ENCODE results near the gene TESPA1.

Gene TESPA1, protein sequence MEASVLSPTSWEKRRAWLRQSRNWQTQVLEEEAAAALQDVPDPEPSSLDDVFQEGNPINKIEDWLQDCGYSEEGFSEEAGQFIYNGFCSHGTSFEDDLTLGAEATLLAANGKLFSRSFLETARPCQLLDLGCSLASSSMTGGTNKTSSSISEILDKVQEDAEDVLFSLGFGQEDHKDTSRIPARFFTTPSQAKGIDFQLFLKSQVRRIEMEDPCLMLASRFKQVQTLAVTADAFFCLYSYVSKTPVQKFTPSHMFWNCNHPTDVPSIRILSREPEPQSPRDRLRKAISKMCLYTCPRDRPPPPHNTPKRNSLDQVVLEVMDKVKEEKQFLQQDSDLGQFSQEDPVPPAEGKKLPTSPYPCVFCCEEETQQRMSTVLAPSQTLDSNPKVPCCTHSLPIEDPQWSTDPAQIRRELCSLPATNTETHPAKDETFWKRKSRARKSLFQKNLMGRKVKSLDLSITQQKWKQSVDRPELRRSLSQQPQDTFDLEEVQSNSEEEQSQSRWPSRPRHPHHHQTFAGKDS

DNA sequence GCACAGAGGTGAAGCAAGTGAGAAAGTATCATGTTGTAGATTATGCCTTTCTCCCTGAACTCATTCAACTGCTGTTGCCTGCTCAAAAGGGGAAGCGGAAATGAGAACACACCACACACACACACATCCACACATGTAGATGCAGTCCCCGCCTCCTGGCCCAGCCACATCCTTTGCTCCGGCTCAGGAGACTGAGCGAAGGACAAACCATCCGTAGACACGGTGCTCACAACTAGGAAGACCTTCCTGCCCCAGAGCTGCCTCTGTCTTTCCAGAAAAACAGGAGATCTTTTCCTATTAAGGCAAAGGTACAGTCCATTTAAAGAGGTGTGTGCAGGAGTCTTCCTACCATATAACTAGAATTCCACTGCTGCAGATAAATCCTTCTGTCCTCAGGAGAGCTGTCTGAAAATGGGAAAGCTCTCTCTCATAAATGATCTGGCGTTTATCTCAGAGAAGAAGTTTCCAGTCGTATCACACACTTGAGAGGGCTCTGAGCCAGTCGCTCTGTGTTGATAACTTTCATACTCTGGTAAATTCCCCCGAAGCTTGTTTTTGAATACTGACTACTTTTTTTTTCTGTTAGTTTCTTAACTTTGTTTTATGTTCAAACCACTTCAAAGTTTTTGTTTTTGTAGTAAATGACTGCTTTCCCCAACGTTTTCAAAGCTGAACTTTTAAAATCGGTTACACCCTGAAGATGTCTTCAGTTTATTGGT is at the start of gene TESPA1:
Gene TESPA1, minus strand, starts transcription at position 105 of the 719 bp plus-strand sequence. CDS start 10,200 bp downstream, outside the sequence.
- DNase-seq (ENCODE audit: low spot score) (no peak), FAIRE-seq (no peak)

DNA sequence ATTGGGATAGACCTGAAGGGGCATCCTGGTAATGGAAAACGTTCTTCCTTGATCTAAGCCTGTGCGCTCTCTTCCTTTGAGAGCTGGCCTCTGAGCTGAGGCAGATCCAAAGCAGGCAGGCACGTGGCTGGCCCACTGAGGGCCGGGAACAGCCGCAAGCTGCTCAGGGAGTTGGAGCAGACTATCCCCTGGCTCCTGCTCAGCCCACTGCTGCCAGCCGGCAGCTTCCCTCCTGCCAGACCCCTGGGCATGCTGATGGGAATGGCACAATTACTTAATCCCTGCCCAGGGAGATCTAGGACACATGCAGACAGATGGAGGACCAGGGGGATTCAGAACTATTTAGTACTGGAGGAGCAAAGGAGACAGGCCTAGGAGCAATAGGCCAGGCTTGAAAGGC is 49.7 kb upstream of the TESPA1 start:
- DNase-seq (ENCODE audit: low spot score) = no peak

GRCh38 chr12:55025508-55025907 is 40.9 kb upstream of the TESPA1 start:
- DNase-seq (ENCODE audit: low spot score) (no peak), FAIRE-seq (no peak)

More for the DNA sequence above, 49.7 kb upstream of the TESPA1 start:
- FAIRE-seq = no peak

DNA sequence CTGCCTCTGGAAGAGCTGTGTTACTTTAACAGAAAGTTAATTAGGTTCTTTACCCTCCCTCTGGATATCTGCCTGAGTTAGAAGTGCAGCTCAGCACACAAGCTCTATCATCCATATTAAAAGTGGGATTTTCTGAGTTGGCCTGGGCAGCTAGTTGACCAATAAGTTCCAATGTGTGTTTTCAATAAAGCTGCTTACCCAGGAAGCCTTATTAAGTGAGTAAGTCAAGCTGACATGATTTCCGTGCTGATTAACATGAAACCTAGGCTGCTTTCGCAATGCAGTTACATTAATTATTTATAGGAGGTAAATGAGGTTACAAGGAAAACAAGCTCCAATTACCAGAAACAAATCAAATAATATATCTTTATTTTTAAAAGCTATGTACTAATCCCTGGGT is 40.0 kb upstream of the TESPA1 start:
- FAIRE-seq (no peak), DNase-seq (ENCODE audit: low spot score) (no peak)

DNA sequence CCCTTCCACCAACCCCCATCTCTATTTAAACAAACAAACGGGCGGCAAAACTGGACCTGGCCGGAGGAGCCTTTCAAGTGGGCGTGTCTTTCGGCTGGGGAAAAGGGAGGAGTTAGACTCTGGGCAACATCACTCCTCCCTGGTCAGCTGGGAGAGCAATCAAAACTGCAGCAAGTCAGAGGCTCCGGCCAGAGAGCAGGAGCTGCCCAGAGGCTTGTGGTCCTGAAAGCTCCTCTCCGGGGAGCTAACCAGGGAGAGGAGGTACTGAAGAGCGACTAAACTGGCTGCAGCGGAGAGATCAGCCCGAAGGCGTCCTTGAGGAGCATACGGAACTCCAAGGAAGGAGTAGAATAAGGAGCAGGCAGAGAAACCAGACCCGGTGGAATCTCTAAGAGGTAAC is 35.2 kb upstream of the TESPA1 start, which contains the start of gene NEUROD4:
Gene NEUROD4, plus strand, starts transcription at position 191 of the 400 bp plus-strand sequence. CDS start 6,466 bp downstream, outside the sequence.
- DNase-seq (ENCODE audit: low spot score) = peak; percentile 87
- FAIRE-seq = no peak

DNA sequence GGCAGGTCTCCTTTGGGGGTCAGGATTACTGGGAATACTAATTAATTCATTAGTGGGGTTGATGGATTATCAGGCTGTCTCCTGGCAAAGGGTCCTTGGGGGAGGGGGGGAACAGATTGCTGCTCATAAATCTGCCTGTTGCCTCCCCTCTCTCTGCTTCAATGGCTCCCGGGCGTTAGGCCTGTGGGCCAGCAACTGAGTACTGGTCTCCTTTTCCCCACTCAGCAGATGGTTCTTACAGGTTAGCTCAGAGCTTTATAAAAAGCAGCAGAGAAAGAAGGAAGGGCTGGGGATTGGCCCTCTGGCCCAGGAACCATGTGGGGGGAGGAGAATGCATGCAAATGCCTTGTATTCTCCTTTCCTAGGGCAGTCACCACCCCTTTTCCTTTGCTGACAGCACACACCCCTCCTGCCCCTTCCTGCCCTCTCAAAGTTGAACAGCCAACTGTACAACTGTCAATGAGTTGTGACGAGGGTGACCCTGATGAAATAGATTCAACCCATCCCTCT is 32.9 kb upstream of the TESPA1 start:
- no peak for FAIRE-seq
- no peak for DNase-seq (ENCODE audit: low spot score)

GRCh38 chr12:55008944-55009585 is 24.5 kb upstream of the TESPA1 start:
- DNase-seq (ENCODE audit: low spot score) (no peak), FAIRE-seq (no peak)

GRCh38 chr12:55002355-55002754 is 17.8 kb upstream of the TESPA1 start:
- FAIRE-seq (no peak), DNase-seq (ENCODE audit: low spot score) (no peak)

DNA sequence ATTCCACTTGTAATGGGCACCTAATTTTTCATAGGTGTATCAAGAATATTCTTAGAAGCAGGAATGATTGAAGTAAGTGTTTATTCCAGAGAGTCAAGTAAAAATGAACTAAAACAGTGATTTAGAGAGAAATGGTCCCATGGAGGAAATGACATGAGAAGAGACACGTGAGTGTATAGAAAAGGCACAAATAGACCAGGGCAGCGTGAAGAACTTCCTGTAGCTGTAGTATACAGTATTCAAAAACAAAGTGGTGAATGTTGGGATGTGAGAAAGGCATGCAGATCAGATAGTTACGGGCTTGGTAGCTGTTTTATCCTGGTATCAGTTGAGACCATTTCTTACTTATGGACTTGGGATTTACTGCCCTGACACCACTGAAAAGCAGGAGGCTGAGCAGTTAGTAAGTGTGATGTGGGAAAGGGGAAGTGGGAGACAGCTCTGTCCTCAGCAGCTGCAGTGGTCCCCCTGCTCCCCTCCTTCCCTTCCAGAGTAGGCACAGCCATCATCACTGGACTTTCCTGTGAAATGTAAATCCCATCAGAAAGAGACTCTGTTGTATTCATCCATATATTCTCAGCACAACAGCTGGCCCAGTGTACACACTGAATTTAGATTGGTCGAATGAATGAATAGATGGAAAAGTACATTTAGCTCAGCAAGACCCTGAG is 16.8 kb upstream of the TESPA1 start:
- DNase-seq (ENCODE audit: low spot score) (no peak), FAIRE-seq (peak; percentile 55)

- no peak for FAIRE-seq
These were observed 14.5 kb upstream of the TESPA1 start for GRCh38 chr12:54998958-54999510.

DNA sequence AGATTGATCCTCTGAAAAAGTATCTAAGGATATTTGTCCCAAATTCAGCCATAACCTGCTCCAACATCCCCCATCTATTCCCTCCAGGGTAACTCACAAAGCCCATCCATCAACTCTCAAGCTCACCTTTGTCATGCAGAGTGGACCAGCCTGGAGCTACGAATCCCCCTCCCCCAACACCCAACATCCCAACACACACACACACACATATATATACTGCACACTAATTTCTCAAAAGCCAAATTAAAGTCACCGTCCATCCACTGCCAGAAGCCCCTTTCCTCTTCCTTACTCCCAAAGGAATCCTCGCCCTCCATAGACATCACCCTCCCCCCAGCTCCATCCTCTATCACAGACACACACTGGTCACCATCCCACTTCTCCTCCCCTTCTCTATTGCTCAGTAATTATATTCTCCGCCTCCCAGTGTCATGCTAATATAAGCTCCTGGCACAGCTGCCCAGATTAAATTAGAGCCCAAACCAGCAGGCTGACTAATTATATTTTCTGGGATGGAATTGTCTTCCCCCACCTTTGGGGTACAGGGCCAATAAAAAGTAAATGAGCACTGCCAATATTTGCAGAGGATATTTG is 13.5 kb upstream of the TESPA1 start:
- DNase-seq (ENCODE audit: low spot score) = no peak
- FAIRE-seq = no peak

More at GRCh38 chr12:54998958-54999510, 14.5 kb upstream of the TESPA1 start:
- DNase-seq (ENCODE audit: low spot score) = no peak

- FAIRE-seq = no peak
- no peak for DNase-seq (ENCODE audit: low spot score)
These were observed 11.6 kb upstream of the TESPA1 start for GRCh38 chr12:54996205-54996604.

GRCh38 chr12:54993181-54993835 is 8.7 kb upstream of the TESPA1 start:
- DNase-seq (ENCODE audit: low spot score) (peak; percentile 71), FAIRE-seq (peak; percentile 68)

- DNase-seq (ENCODE audit: low spot score) (no peak), FAIRE-seq (no peak)
These were observed 7.4 kb upstream of the TESPA1 start for GRCh38 chr12:54991991-54992375.

DNA sequence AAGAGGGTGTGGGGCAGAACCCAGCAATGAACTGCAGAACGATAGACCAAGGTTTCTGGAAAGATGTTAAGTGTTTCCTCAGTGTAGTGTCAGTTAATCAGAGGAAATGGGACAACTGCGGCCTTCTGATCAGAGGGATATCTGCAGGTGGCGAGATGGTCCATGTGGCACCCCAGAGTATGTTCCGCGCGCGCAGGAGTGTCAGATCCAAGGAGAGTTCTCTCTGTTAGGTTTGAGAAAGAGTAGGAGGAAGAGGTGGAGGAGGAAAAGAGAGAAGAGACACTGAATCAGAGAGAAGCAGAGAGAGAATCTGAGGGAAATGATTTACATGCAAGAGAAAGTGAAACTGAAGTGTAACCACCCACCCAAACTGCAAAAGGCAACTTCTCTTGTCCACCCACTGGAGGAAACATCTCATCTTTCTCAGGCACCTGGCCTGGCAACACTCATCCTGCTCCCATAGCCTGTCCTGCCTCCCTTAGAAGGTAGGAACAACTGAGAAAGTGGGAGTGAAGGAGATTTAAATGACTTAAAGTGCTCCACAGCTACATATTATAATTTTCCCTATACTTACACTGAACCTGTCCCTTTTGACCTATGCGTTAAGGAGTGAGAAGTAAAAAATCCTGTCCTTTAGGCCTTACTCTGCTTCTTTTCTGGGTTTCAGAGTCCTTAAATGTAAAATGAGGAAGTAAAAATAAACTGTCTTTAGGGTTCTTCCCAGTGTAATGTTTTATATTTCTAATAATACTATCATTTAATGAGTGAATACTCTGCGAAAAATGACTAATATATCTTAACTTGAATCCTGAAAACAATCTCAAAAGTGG is 6.8 kb upstream of the TESPA1 start:
- DNase-seq (ENCODE audit: low spot score) = no peak

GRCh38 chr12:54989829-54990228 is 5.3 kb upstream of the TESPA1 start:
- DNase-seq (ENCODE audit: low spot score) (no peak), FAIRE-seq (no peak)

More for the DNA sequence above, 6.8 kb upstream of the TESPA1 start:
- no peak for FAIRE-seq

- no peak for FAIRE-seq
- peak; percentile 33 for DNase-seq (ENCODE audit: low spot score)
These were observed 4.0 kb upstream of the TESPA1 start for GRCh38 chr12:54988402-54989054.

DNA sequence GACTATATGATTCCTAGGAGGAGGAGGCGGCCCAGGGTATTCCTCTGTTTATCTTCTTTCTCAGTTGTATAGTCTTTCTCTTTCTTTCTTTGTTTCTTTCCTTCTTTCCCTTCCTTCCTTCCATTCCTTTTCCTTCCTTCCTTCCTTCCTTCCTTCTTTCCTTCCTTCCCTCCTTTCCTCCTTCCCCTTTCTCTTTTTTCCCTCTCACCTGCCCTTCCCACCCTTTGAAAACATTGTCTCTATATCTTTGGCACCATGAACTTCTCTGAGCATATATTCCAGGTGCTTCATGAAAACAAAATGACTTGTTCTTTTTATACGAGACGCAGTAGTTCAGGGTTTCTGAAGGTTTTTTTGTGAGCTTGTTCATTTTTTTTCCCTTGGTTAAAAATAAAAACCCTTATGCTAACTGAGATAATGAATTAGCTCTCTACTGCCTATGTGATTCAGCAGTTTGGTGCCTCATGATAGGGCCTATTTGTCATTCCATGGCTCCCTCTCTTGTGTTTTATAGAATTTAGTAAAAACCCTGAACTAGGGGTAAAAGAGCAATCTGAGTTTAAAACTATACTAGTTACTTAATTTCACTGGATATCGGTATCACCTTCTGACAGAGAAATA is 3.2 kb upstream of the TESPA1 start:
- FAIRE-seq (no peak), DNase-seq (ENCODE audit: low spot score) (no peak)

Measured in urothelium cell line (cell line).